ENCODE data around the gene TJP1.

Gene TJP1

GRCh38 chr15:29704950-29705597 lies 117.2 kb downstream of the TJP1 start (continued):
- TF ChIP-seq PATZ1 (tag by site-specific recombination; IDR thresholded peaks at IDR 0.05): no peak

- Histone ChIP-seq H3K9me3 (ENCODE audit: control insufficient read depth, insufficient read depth, low read depth, low read length) (no peaks in the 10 kb centered on the region), H3K27ac (ENCODE audit: extremely low read depth, low read depth, low read length) (no peak overlapping the region), H3K4me3 (ENCODE audit: low read depth, low read length) (no peak overlapping the region), H3K4me1 (ENCODE audit: control insufficient read depth, insufficient read depth, low read length) (no peaks in the 10 kb centered on the region), H3K36me3 (ENCODE audit: control insufficient read depth in 2 of 2, insufficient read depth in 1 of 2, low read length in 2 of 2) (peaks cover 8 to 62% of the 10 kb centered on the region in 2 experiments)
- TF ChIP-seq KLF16 (tag by site-specific recombination; IDR thresholded peaks at IDR 0.05) (no peak), ZNF791 (tag by site-specific recombination; IDR thresholded peaks at IDR 0.05) (no peak), PRDM2 (tag by site-specific recombination; IDR thresholded peaks at IDR 0.05; ENCODE audit: borderline replicate concordance) (no peak), ZNF768 (tag by site-specific recombination; IDR thresholded peaks at IDR 0.05) (no peak), ZNF292 (tag by site-specific recombination; IDR thresholded peaks at IDR 0.05; ENCODE audit: borderline replicate concordance, low read depth) (no peak), ZNF530 (tag by site-specific recombination; IDR thresholded peaks at IDR 0.05; ENCODE audit: low read depth) (no peak), KLF1 (tag by site-specific recombination; IDR thresholded peaks at IDR 0.05) (no peak), KLF17 (tag by site-specific recombination; IDR thresholded peaks at IDR 0.05) (no peak), ZBTB7A (tag by site-specific recombination; IDR thresholded peaks at IDR 0.05; ENCODE audit: low read depth) (no peak), ZIC2 (tag by site-specific recombination; IDR thresholded peaks at IDR 0.05) (no peak), ZNF148 (tag by site-specific recombination; IDR thresholded peaks at IDR 0.05; ENCODE audit: borderline replicate concordance) (no peak), GLI2 (tag by site-specific recombination; IDR thresholded peaks at IDR 0.05; ENCODE audit: borderline replicate concordance, low read depth) (no peak), ZNF521 (tag by site-specific recombination; IDR thresholded peaks at IDR 0.05) (no peak), ZNF24 (tag by site-specific recombination; IDR thresholded peaks at IDR 0.05) (no peak), ZNF423 (tag by site-specific recombination; IDR thresholded peaks at IDR 0.05) (no peak), ZFP37 (tag by site-specific recombination; IDR thresholded peaks at IDR 0.05) (no peak), BCL11A (tag by site-specific recombination; IDR thresholded peaks at IDR 0.05; ENCODE audit: low read depth) (no peak), ZSCAN4 (tag by site-specific recombination; IDR thresholded peaks at IDR 0.05) (no peak), ZNF311 (tag by site-specific recombination; IDR thresholded peaks at IDR 0.05; ENCODE audit: borderline replicate concordance) (no peak)
- ChIA-PET POLR2A (no interaction called here), CTCF (no interaction called here)
These were observed 121.1 kb downstream of the TJP1 start for GRCh38 chr15:29701151-29701550.
